Fibroblast of skin of left biceps (primary cell): ENCODE measurements around the gene RHBDF1.
A peak's percentile ranks its signal among the peaks of the same experiment; 100 is the strongest.
"Not testable (repeated sequence)": the region's sequence is repeated elsewhere in the genome, so short reads cannot be mapped to it uniquely, and the experiment has no call there.

Experiments
- DNase-seq, 2 experiments: peaks; one replicate each; pipeline ENCODE4 v3.0.0-alpha.2; 2013; ENCODE audit warnings: low read depth in 2 of 2

The RHBDF1 gene

GRCh38 chr16:59440-60059 is 12.9 kb downstream of the RHBDF1 start:
- DNase-seq: no peak

- DNase-seq: no peak
Measured at GRCh38 chr16:58491-59439, 13.7 kb downstream of the RHBDF1 start.

- DNase-seq: no peak
Measured at GRCh38 chr16:57711-58110, 14.7 kb downstream of the RHBDF1 start.

- no peak for DNase-seq
Measured at GRCh38 chr16:56231-56927, 16.1 kb downstream of the RHBDF1 start.

GRCh38 chr16:55571-56136 is 16.8 kb downstream of the RHBDF1 start:
- no peak for DNase-seq

GRCh38 chr16:54237-54581 is 18.2 kb downstream of the RHBDF1 start:
- no peak for DNase-seq

GRCh38 chr16:53346-54236 is 18.8 kb downstream of the RHBDF1 start, which contains the start of the genes POLR3K and SNRNP25:
TSS of gene POLR3K (minus strand) at chr16:53608. CDS start at chr16:53586, 22 bp downstream.
TSS of gene SNRNP25 (plus strand) at chr16:53828. CDS start at chr16:54017, 189 bp downstream.
- DNase-seq: peak; percentile 96

GRCh38 chr16:50769-51591 is 21.5 kb downstream of the RHBDF1 start:
- no peak for DNase-seq

- DNase-seq: no peak
Measured at GRCh38 chr16:47234-47633, 25.2 kb downstream of the RHBDF1 start.

- not testable (repeated sequence) for DNase-seq
Measured at GRCh38 chr16:46510-46909, 25.9 kb downstream of the RHBDF1 start.

GRCh38 chr16:45454-45853 is 27.0 kb downstream of the RHBDF1 start:
- DNase-seq: no peak

GRCh38 chr16:44655-45054 is 27.8 kb downstream of the RHBDF1 start:
- DNase-seq: no peak

GRCh38 chr16:43294-43693 is 29.1 kb downstream of the RHBDF1 start:
- DNase-seq: no peak

GRCh38 chr16:42691-43090 is 29.7 kb downstream of the RHBDF1 start:
- no peak for DNase-seq

- DNase-seq: no peak
Measured at GRCh38 chr16:42069-42457, 30.4 kb downstream of the RHBDF1 start.

- DNase-seq: no peak
Measured at GRCh38 chr16:41439-42068, 30.9 kb downstream of the RHBDF1 start.

- DNase-seq: no peak
Measured at GRCh38 chr16:38941-39892, 33.2 kb downstream of the RHBDF1 start.

GRCh38 chr16:38206-38605 is 34.2 kb downstream of the RHBDF1 start:
- not testable (repeated sequence) for DNase-seq

GRCh38 chr16:37511-37910 is 34.9 kb downstream of the RHBDF1 start:
- no peak for DNase-seq
